DOHH2 (cell line): ENCODE results near the gene MVD.

Source experiments
- H3F3A ChIP-seq: fragments of 200-600 bp; sonication (generic), shearing (Covaris generic); 2 replicates; pipeline ENCODE4 v1.6.0; 2016; ENCODE audit warnings: antibody characterized with exemption, mild to moderate bottlenecking; ENCODE audit not compliant: control insufficient read depth, insufficient read depth
- H3K27ac ChIP-seq: fragments of 200-600 bp; sonication (generic); 2 replicates; pipeline ENCODE4 v1.5.1; 2014; ENCODE audit warnings: low read depth, mild to moderate bottlenecking, low read length, moderate library complexity
- H3K27me3 ChIP-seq: fragments of 200-600 bp; sonication (generic); 2 replicates; pipeline ENCODE4 v1.6.1; 2014; ENCODE audit warnings: mild to moderate bottlenecking, low read length, mixed read lengths; ENCODE audit not compliant: control insufficient read depth
- H3K36me3 ChIP-seq: fragments of 200-600 bp; sonication (generic); 2 replicates; pipeline ENCODE4 v1.6.1; 2014; ENCODE audit warnings: mild to moderate bottlenecking, low read length, moderate library complexity, mixed read lengths; ENCODE audit not compliant: control insufficient read depth
- H3K4me1 ChIP-seq: fragments of 200-600 bp; sonication (generic); 2 replicates; pipeline ENCODE4 v1.6.1; 2014; ENCODE audit warnings: mild to moderate bottlenecking, low read length, mixed read lengths; ENCODE audit not compliant: control insufficient read depth
- H3K4me2 ChIP-seq: fragments of 200-600 bp; sonication (generic); 2 replicates; pipeline ENCODE4 v1.6.0; 2014; ENCODE audit warnings: mild to moderate bottlenecking, low read length, moderate library complexity
- H3K4me3 ChIP-seq: fragments of 200-600 bp; sonication (generic); 2 replicates; pipeline ENCODE4 v1.5.1; 2014; ENCODE audit warnings: mild to moderate bottlenecking, low read length, mixed read lengths
- H3K79me2 ChIP-seq: fragments of 200-600 bp; sonication (generic); 2 replicates; pipeline ENCODE4 v1.6.1; 2014; ENCODE audit warnings: mild to moderate bottlenecking, low read length, mixed read lengths; ENCODE audit not compliant: control insufficient read depth
- H3K9me2 ChIP-seq: fragments of 200-600 bp; sonication (generic); replicated peaks from 2 replicates; pipeline ENCODE4 v1.6.1; 2014; ENCODE audit warnings: mild to moderate bottlenecking, low read length, mixed read lengths; ENCODE audit not compliant: control insufficient read depth
- H3K9me3 ChIP-seq: fragments of 200-600 bp; sonication (generic); 2 replicates; pipeline ENCODE4 v1.6.1; 2014; ENCODE audit warnings: antibody characterized with exemption, low read length, mixed read lengths; ENCODE audit not compliant: control insufficient read depth, insufficient read depth
- H4K20me1 ChIP-seq: fragments of 200-600 bp; sonication (generic); 2 replicates; pipeline ENCODE4 v1.6.0; 2014; ENCODE audit warnings: low read depth, mild to moderate bottlenecking, antibody characterized with exemption, low read length, moderate library complexity; ENCODE audit not compliant: control insufficient read depth, insufficient read depth
- CTCF ChIP-seq: fragments of 200-600 bp; sonication (generic); IDR thresholded peaks from one replicate; pipeline ENCODE4 v1.5.1; 2014; ENCODE audit warnings: antibody characterized with exemption, mild to moderate bottlenecking, low read depth, low read length; ENCODE audit not compliant: poor library complexity, severe bottlenecking
- EZH2phosphoT487 ChIP-seq: fragments of 200-600 bp; sonication (generic); IDR thresholded peaks from 2 replicates; pipeline ENCODE4 v1.6.1; 2017; ENCODE audit warnings: borderline replicate concordance, mild to moderate bottlenecking, antibody characterized with exemption, low read length, moderate library complexity, mixed read lengths

Gene MVD

DNA sequence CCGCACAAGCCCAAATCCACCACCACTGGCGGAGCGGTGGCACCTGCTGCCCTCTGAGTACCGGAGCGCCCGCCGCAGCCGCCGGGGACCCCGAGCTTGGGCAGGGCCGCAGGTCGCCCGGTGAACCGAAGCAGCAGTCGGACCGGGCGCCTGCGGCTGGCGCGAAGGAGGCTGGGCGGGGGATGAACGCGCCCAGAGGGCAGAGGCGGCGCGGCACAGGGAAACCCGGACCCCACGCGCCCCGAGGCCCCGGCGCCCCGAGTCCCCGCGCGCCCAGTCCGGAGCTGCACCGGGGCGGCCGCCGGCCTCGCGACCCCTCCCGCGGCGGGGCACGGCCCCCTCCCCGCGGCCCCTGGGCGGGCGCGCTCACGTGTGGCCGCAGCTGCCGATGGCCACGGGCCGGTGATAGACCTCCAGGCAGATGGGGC lies 42.9 kb upstream of the MVD start:
- H3K4me2 ChIP-seq, result peak overlapping the region; percentile 83
- TF ChIP-seq CTCF (no peak), EZH2phosphoT487 (no peak)
- peaks cover 91% of the 10 kb centered on the region for H3K79me2 ChIP-seq
- H3F3A ChIP-seq, result peaks cover 15% of the 10 kb centered on the region
- H3K4me3 ChIP-seq, result peak overlapping the region; percentile 81
- peaks cover 12% of the 10 kb centered on the region; the same call in 1 of the 2 replicates for H4K20me1 ChIP-seq
- H3K36me3 ChIP-seq, result peaks cover 20% of the 10 kb centered on the region
- H3K27me3 ChIP-seq, result no peaks in the 10 kb centered on the region
- H3K4me1 ChIP-seq, result peaks cover 65% of the 10 kb centered on the region
- H3K9me2 ChIP-seq, result no peaks in the 10 kb centered on the region
- H3K9me3 ChIP-seq, result no peaks in the 10 kb centered on the region
- H3K27ac ChIP-seq, result peak overlapping the region; percentile 27

GRCh38 chr16:88705076-88705684 lies 42.3 kb upstream of the MVD start:
- no peaks in the 10 kb centered on the region for H3K9me3 ChIP-seq
- no peaks in the 10 kb centered on the region for H3K27me3 ChIP-seq
- H4K20me1 ChIP-seq, result peaks cover 12% of the 10 kb centered on the region; the same call in 1 of the 2 replicates
- no peaks in the 10 kb centered on the region for H3K9me2 ChIP-seq
- peaks cover 72% of the 10 kb centered on the region for H3K4me1 ChIP-seq
- H3K4me2 ChIP-seq, result peak overlapping the region; percentile 83
- H3K27ac ChIP-seq, result peak overlapping the region; percentile 27
- peaks cover 20% of the 10 kb centered on the region for H3K36me3 ChIP-seq
- peaks cover 15% of the 10 kb centered on the region for H3F3A ChIP-seq
- H3K79me2 ChIP-seq, result peaks cover 88% of the 10 kb centered on the region
- H3K4me3 ChIP-seq, result peak overlapping the region; percentile 81
- no peak for TF ChIP-seq EZH2phosphoT487
- TF ChIP-seq CTCF, result no peak

GRCh38 chr16:88703486-88704309 lies 40.8 kb upstream of the MVD start:
- Histone ChIP-seq H3K79me2 (peaks cover 76% of the 10 kb centered on the region), H3F3A (peaks cover 15% of the 10 kb centered on the region), H3K9me3 (no peaks in the 10 kb centered on the region), H3K36me3 (peaks cover 33% of the 10 kb centered on the region), H3K4me2 (peak overlapping the region; percentile 83), H3K27me3 (no peaks in the 10 kb centered on the region), H3K27ac (peak overlapping the region; percentile 29; the same call in 1 of the 2 replicates), H3K4me3 (peak overlapping the region; percentile 81), H3K9me2 (no peaks in the 10 kb centered on the region), H4K20me1 (peaks cover 12% of the 10 kb centered on the region; the same call in 1 of the 2 replicates), H3K4me1 (peaks cover 75% of the 10 kb centered on the region)
- no peak for TF ChIP-seq EZH2phosphoT487
- no peak for TF ChIP-seq CTCF
